Testis (tissue), 3 donors: ENCODE measurements around the gene HNMT. TPM values are rescaled to one million over a fixed set of nuclear protein-coding genes. Genes with fewer than 3 reads are reported as not detected.

ENCODE experiments used
- DNase-seq: peaks from one replicate; pipeline ENCODE4 v3.0.0-alpha.2; 2019
- H3K27ac ChIP-seq, 2 donors: fragments of 200-600 bp; sonication (generic); one replicate each; pipeline ENCODE4 v1.5.1; 2019
- H3K27me3 ChIP-seq: fragments of 200-600 bp; sonication (generic); one replicate; pipeline ENCODE4 v1.5.1; 2019
- H3K36me3 ChIP-seq: fragments of 200-600 bp; sonication (generic); one replicate; pipeline ENCODE4 v1.5.1; 2017; ENCODE audit warnings: low read depth; ENCODE audit errors: missing control alignments
- H3K4me1 ChIP-seq: fragments of 200-600 bp; sonication (generic); one replicate; pipeline ENCODE4 v1.5.1; 2019
- H3K4me3 ChIP-seq, 2 donors: fragments of 200-600 bp; sonication (generic); one replicate each; pipeline ENCODE4 v1.5.1; 2017 to 2019
- H3K9me3 ChIP-seq: fragments of 200-600 bp; sonication (generic); one replicate; pipeline ENCODE4 v1.5.1; 2017
- POLR2A ChIP-seq: fragments of 450-650 bp; IDR thresholded peaks from one replicate; pipeline ENCODE4 v1.6.1; 2017; ENCODE audit warnings: antibody characterized with exemption, mild to moderate bottlenecking, moderate library complexity
- WGBS, 2 donors: methylation state at CpG; one replicate each; pipeline ENCODE4 v1.1.5; 2018; 5-methylcytosine and 5-hydroxymethylcytosine counted together
- intact Hi-C: fragments of 100-400 bp; cut with DNase I; formaldehyde crosslinking; loops from one replicate; pipeline ENCODE4 v1.15.1; 2023; ENCODE audit warnings: low total_unique reads
- polyA plus RNA-seq: library from polyadenylated mRNA; stranded (reverse); fragments of 350-450 nt; fragmentation: Illumina TruSeq; extraction: RNeasy Lipid Tissue Mini Kit (QIAGEN cat#74804); gene quantifications from one replicate; pipeline ENCODE4 v1.2.3, GENCODE V29; 2014; ENCODE audit warnings: low read depth, low replicate concordance; ENCODE audit not compliant: insufficient read depth
- total RNA-seq, 2 donors: library from RNA; depleted of rRNA; stranded (reverse); fragments of >200 nt; gene quantifications; one replicate each; pipeline ENCODE4 v1.2.3, GENCODE V29; 2016
- TF ChIP-seq, protein P1 (sequence below), 3 experiments: fragments of 450-650 bp in 2 of 3; fragments of 200-600 bp in 1 of 3; sonication (generic) in 1 of 3; IDR thresholded peaks; one replicate each; pipeline ENCODE4 v1.5.1; 2016 to 2019; ENCODE audit warnings: antibody characterized with exemption in 3 of 3, mild to moderate bottlenecking in 2 of 3, moderate library complexity in 1 of 3

HNMT gene
- total and polyA plus RNA-seq, 3 donors from 2014 or later = 13.6 to 20.8 (median 15.7) TPM

DNA sequence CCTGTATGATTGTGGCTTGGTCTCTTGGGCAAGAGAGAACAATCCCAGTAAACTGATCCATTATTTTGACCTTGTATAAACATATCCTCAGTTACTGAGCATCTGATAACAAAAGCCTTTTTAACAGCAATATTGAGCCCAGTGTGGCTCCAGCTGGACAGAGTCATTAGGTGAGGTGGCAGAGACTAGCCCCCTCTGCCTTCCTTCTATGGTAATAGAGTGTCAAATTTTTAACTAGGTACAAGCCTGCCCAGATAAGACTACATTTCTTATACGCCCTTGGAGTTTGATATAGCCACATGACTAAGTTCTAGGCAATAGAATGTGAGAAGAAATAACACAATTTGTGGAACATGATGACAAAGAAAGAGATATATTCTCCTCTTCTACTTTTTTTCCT, 56.2 kb downstream of the HNMT start:
- TF ChIP-seq, protein P1, sequence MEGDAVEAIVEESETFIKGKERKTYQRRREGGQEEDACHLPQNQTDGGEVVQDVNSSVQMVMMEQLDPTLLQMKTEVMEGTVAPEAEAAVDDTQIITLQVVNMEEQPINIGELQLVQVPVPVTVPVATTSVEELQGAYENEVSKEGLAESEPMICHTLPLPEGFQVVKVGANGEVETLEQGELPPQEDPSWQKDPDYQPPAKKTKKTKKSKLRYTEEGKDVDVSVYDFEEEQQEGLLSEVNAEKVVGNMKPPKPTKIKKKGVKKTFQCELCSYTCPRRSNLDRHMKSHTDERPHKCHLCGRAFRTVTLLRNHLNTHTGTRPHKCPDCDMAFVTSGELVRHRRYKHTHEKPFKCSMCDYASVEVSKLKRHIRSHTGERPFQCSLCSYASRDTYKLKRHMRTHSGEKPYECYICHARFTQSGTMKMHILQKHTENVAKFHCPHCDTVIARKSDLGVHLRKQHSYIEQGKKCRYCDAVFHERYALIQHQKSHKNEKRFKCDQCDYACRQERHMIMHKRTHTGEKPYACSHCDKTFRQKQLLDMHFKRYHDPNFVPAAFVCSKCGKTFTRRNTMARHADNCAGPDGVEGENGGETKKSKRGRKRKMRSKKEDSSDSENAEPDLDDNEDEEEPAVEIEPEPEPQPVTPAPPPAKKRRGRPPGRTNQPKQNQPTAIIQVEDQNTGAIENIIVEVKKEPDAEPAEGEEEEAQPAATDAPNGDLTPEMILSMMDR (IDR thresholded peaks at IDR 0.05) = no peak
- no peak for TF ChIP-seq POLR2A
- 67 to 83% methylated on average over 1 of the region's 1 CpG for WGBS, 2 donors
- Histone ChIP-seq H3K9me3 (no peaks in the 10 kb centered on the region), H3K4me1 (no peaks in the 10 kb centered on the region), H3K36me3 (no peaks in the 10 kb centered on the region), H3K27me3 (no peaks in the 10 kb centered on the region), H3K4me3 (no peak overlapping the region), H3K27ac (no peak overlapping the region)
- DNase-seq = no peak
- intact Hi-C loops = no loop called here

DNA sequence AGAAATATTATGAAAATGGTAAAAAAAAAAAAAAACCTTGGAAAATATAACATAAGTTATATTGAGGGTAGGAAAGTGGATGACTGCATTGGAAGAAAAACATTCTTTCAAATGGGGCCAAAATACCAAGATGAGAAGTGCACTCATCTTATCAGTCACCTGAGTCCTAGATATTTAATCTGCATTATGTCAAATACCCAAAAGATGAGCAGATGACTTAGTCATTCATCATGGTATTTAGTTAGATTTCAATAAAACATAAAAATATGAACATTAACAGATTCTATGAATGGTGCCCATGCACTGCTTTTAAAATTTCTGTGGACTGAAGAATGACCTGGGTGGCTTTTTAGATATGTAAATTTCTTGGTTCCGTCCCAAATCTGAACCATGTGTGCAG, 56.9 kb downstream of the HNMT start:
- Histone ChIP-seq H3K36me3 (no peaks in the 10 kb centered on the region), H3K4me1 (no peaks in the 10 kb centered on the region), H3K27me3 (no peaks in the 10 kb centered on the region), H3K27ac (no peak overlapping the region), H3K4me3 (no peak overlapping the region), H3K9me3 (no peaks in the 10 kb centered on the region)
- TF ChIP-seq, protein P1 (IDR thresholded peaks at IDR 0.05) = no peak
- no peak for TF ChIP-seq POLR2A
- DNase-seq = no peak
- 96 to 98% methylated on average over 1 of the region's 1 CpG for WGBS, 2 donors
- intact Hi-C loops = no loop called here

DNA sequence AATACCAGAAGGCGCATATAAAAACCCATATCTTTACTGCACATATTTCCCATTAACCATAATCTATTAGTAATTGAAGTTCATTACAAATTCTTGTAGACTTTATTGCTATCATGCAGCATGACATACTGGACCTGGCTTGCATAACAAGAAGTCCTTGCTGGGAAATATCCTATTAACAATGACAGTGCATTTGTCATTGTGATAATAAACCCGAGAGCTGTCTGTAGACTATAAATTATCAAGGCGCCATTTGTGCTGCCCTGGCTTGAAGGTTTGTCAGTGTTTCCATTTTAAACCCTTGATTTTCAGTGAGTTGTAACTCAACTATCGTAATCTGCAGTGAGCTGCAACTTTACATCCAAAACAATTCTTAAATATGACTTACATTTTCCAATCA, 59.0 kb downstream of the HNMT start:
- Histone ChIP-seq H3K27ac (no peak overlapping the region), H3K4me3 (no peak overlapping the region), H3K9me3 (no peaks in the 10 kb centered on the region), H3K27me3 (no peaks in the 10 kb centered on the region), H3K4me1 (no peaks in the 10 kb centered on the region), H3K36me3 (no peaks in the 10 kb centered on the region)
- WGBS, 2 donors = 84 to 90% methylated on average over 4 of the region's 4 CpGs
- TF ChIP-seq, protein P1 (IDR thresholded peaks at IDR 0.05) = no peak
- no peak for TF ChIP-seq POLR2A
- intact Hi-C loops = no loop called here
- no peak for DNase-seq

DNA sequence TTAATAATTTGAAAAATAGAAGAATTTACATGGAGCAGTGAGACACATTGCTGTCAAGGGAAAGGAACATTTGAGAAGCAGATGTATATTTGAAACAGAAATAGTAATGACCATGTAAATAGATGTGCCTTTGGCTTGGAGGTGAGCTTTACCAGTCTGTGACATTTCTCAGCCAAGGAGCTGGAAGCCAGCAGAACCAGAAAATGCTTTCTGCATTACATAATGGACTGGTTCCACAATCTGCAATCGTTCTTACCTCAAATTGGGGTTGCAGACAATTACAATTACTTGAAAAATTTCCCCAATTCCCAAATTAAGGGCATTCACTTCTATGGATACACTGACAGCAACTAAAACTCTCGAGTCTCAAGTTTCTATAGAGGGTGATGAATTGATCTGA, 59.7 kb downstream of the HNMT start:
- Histone ChIP-seq H3K27me3 (no peaks in the 10 kb centered on the region), H3K4me3 (no peak overlapping the region), H3K27ac (no peak overlapping the region), H3K4me1 (no peaks in the 10 kb centered on the region), H3K36me3 (no peaks in the 10 kb centered on the region), H3K9me3 (no peaks in the 10 kb centered on the region)
- intact Hi-C loops = no loop called here
- no peak for TF ChIP-seq POLR2A
- TF ChIP-seq, protein P1 (IDR thresholded peaks at IDR 0.05) = no peak
- whole genome bisulfite sequencing, 2 donors = 61 to 68% methylated on average over 2 of the region's 2 CpGs
- DNase-seq = no peak
